CD14-positive monocyte (primary cell): ENCODE data around the gene SPATS2L. TPM values are rescaled to one million over a fixed set of nuclear protein-coding genes. Genes with fewer than 3 reads are reported as not detected.

Source experiments
- DNase-seq, 3 donors: peaks; one replicate each; pipeline ENCODE4 v3.0.0-alpha.2; 2011 to 2022
- H2AFZ ChIP-seq: 2 replicates; pipeline ENCODE4 v1.6.0; 2012; ENCODE audit warnings: mild to moderate bottlenecking, low read depth, low read length, inconsistent platforms; ENCODE audit not compliant: insufficient read depth, poor library complexity, severe bottlenecking
- H3K27ac ChIP-seq, 2 donors: 1 replicate in 1 of 2; 2 replicates in 1 of 2; pipeline ENCODE4 v1.5.1; 2012 to 2013; ENCODE audit warnings: low read length in 2 of 2, control low read depth in 1 of 2, inconsistent platforms in 1 of 2, low read depth in 1 of 2, mild to moderate bottlenecking in 1 of 2
- H3K27me3 ChIP-seq, 2 donors: one replicate each; pipeline versions ENCODE4 v1.6.0 to v1.6.1; 2011 to 2013; ENCODE audit warnings: low read length in 2 of 2; ENCODE audit not compliant: control insufficient read depth in 2 of 2, insufficient read depth in 2 of 2
- H3K36me3 ChIP-seq, 2 donors: replicated peaks in 1 of 2; 1 replicate in 1 of 2; 2 replicates in 1 of 2; pipeline versions ENCODE4 v1.5.1 to v1.6.1; 2012 to 2013; ENCODE audit warnings: low read length in 2 of 2, control low read depth in 1 of 2, inconsistent platforms in 1 of 2, mild to moderate bottlenecking in 1 of 2; ENCODE audit not compliant: insufficient read depth in 2 of 2, control insufficient read depth in 1 of 2
- H3K4me1 ChIP-seq, 2 donors: 1 replicate in 1 of 2; 2 replicates in 1 of 2; pipeline versions ENCODE4 v1.5.1 to v1.6.1; 2012 to 2013; ENCODE audit warnings: low read length in 2 of 2, control low read depth in 1 of 2, inconsistent platforms in 1 of 2, mild to moderate bottlenecking in 1 of 2, moderate library complexity in 1 of 2; ENCODE audit not compliant: insufficient read depth in 2 of 2, control insufficient read depth in 1 of 2
- H3K4me2 ChIP-seq: replicated peaks from 2 replicates; pipeline ENCODE3; 2012; ENCODE audit warnings: low read length, moderate library complexity, mild to moderate bottlenecking; ENCODE audit not compliant: poor library complexity, severe bottlenecking; ENCODE audit errors: extremely low read depth
- H3K4me3 ChIP-seq, 3 experiments: fragments of 200-600 bp in 1 of 3; sonication (generic) in 1 of 3; replicated peaks in 1 of 3; 1 replicate in 2 of 3; 2 replicates in 1 of 3; pipeline ENCODE4 v1.5.1; 2011 to 2013; ENCODE audit warnings: low read length in 3 of 3, mild to moderate bottlenecking in 3 of 3, control low read depth in 2 of 3, low read depth in 2 of 3, inconsistent platforms in 1 of 3, moderate library complexity in 1 of 3
- H3K79me2 ChIP-seq: 2 replicates; pipeline ENCODE4 v1.6.0; 2012; ENCODE audit warnings: mild to moderate bottlenecking, control low read depth, inconsistent platforms, low read length, moderate library complexity; ENCODE audit not compliant: insufficient read depth
- H3K9ac ChIP-seq: 2 replicates; pipeline ENCODE4 v1.6.0; 2017; ENCODE audit warnings: low read length, mild to moderate bottlenecking; ENCODE audit not compliant: insufficient read depth, poor library complexity, severe bottlenecking
- H3K9me3 ChIP-seq, 2 donors: replicated peaks in 1 of 2; 1 replicate in 1 of 2; 2 replicates in 1 of 2; pipeline versions ENCODE4 v1.5.1 to v1.6.1; 2012 to 2013; ENCODE audit warnings: low read length in 2 of 2, control low read depth in 1 of 2; ENCODE audit not compliant: control insufficient read depth in 1 of 2, insufficient read depth in 1 of 2
- H4K20me1 ChIP-seq: 2 replicates; pipeline ENCODE4 v1.6.0; 2012; ENCODE audit warnings: mild to moderate bottlenecking, low read length, control low read depth, moderate library complexity; ENCODE audit not compliant: insufficient read depth
- H3K27ac Mint-ChIP-seq, 7 donors: one replicate each; pipeline ENCODE4 v1.8.0; 2020; ENCODE audit warnings: mild to moderate bottlenecking in 7 of 7, mixed read lengths in 7 of 7, moderate library complexity in 6 of 7, inconsistent platforms in 2 of 7
- H3K27me3 Mint-ChIP-seq, 3 donors: one replicate each; pipeline ENCODE4 v1.8.0; 2021 to 2022; ENCODE audit warnings: low read depth in 3 of 3, mild to moderate bottlenecking in 3 of 3, mixed read lengths in 3 of 3, moderate library complexity in 3 of 3, inconsistent platforms in 1 of 3
- H3K36me3 Mint-ChIP-seq, 2 donors: one replicate each; pipeline ENCODE4 v1.8.0; 2020; ENCODE audit warnings: mixed read lengths in 2 of 2, inconsistent platforms in 1 of 2, mild to moderate bottlenecking in 1 of 2
- H3K4me1 Mint-ChIP-seq: one replicate; pipeline ENCODE4 v1.8.0; 2020; ENCODE audit warnings: mild to moderate bottlenecking, mixed read lengths
- H3K4me3 Mint-ChIP-seq, 2 donors: one replicate each; pipeline ENCODE4 v1.8.0; 2020; ENCODE audit warnings: mild to moderate bottlenecking in 2 of 2, mixed read lengths in 2 of 2, moderate library complexity in 1 of 2
- H3K9me3 Mint-ChIP-seq, 7 donors: one replicate each; pipeline ENCODE4 v1.8.0; 2020 to 2022; ENCODE audit warnings: mixed read lengths in 7 of 7, mild to moderate bottlenecking in 6 of 7, moderate library complexity in 6 of 7, inconsistent platforms in 2 of 7
- WGBS: methylation state at CpG from one replicate; pipeline ENCODE4 v1.1.5; 2013; ENCODE audit warnings: missing lambda C conversion rate; ENCODE audit not compliant: insufficient coverage; 5-methylcytosine and 5-hydroxymethylcytosine counted together
- intact Hi-C, 2 donors: fragments of 100-400 bp; cut with micrococcal nuclease; formaldehyde crosslinking; loops; one replicate each; pipeline versions ENCODE4 v1.15.0 to v1.15.1; 2023
- polyA plus RNA-seq, 3 donors: library from polyadenylated mRNA; depleted of rRNA in 1 of 3; unstranded in 2 of 3; stranded (reverse) in 1 of 3; fragments of 300-500 nt in 2 of 3; fragments of >200 nt in 1 of 3; fragmentation: Illumina TruSeq in 2 of 3; gene quantifications; 1 replicate in 2 of 3; 2 replicates in 1 of 3; pipeline ENCODE4 v1.2.3, GENCODE V29; 2012 to 2021
- TF ChIP-seq, protein P1 (sequence below): fragments of 200-600 bp; IDR thresholded peaks from one replicate; pipeline ENCODE4 v1.8.0; 2022; ENCODE audit warnings: antibody characterized with exemption, mild to moderate bottlenecking

SPATS2L gene
- polyA plus RNA-seq, 3 donors, result 2.7 to 5.2 (median 3.2) TPM

GRCh38 chr2:200350850-200351285, 44.4 kb downstream of the SPATS2L start:
- Histone ChIP-seq H4K20me1 (no peaks in the 10 kb centered on the region), H3K4me2 (no peak overlapping the region), H3K9ac (no peak overlapping the region), H3K36me3 (no peaks in the 10 kb centered on the region), H3K79me2 (no peaks in the 10 kb centered on the region), H3K9me3 (no peaks in the 10 kb centered on the region), H2AFZ (no peak overlapping the region), H3K4me3 (no peak overlapping the region), H3K4me1 (no peaks in the 10 kb centered on the region), H3K27ac (no peak overlapping the region), H3K27me3 (no peaks in the 10 kb centered on the region)
- no peak for DNase-seq
- intact Hi-C loops, result no loop called here
- no peak overlapping the region for H3K4me3 Mint-ChIP-seq
- 100% methylated on average over 1 of the region's 1 CpG for WGBS
- no peak overlapping the region for H3K27ac Mint-ChIP-seq
- H3K36me3 Mint-ChIP-seq, result peaks cover 0 to 7% of the 10 kb centered on the region in 2 donors
- H3K9me3 Mint-ChIP-seq, result no peaks in the 10 kb centered on the region
- no peaks in the 10 kb centered on the region for H3K4me1 Mint-ChIP-seq
- H3K27me3 Mint-ChIP-seq, result peaks cover 0 to 2% (median 0%) of the 10 kb centered on the region in 3 donors
- TF ChIP-seq, protein P1, sequence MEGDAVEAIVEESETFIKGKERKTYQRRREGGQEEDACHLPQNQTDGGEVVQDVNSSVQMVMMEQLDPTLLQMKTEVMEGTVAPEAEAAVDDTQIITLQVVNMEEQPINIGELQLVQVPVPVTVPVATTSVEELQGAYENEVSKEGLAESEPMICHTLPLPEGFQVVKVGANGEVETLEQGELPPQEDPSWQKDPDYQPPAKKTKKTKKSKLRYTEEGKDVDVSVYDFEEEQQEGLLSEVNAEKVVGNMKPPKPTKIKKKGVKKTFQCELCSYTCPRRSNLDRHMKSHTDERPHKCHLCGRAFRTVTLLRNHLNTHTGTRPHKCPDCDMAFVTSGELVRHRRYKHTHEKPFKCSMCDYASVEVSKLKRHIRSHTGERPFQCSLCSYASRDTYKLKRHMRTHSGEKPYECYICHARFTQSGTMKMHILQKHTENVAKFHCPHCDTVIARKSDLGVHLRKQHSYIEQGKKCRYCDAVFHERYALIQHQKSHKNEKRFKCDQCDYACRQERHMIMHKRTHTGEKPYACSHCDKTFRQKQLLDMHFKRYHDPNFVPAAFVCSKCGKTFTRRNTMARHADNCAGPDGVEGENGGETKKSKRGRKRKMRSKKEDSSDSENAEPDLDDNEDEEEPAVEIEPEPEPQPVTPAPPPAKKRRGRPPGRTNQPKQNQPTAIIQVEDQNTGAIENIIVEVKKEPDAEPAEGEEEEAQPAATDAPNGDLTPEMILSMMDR, result no peak

DNA sequence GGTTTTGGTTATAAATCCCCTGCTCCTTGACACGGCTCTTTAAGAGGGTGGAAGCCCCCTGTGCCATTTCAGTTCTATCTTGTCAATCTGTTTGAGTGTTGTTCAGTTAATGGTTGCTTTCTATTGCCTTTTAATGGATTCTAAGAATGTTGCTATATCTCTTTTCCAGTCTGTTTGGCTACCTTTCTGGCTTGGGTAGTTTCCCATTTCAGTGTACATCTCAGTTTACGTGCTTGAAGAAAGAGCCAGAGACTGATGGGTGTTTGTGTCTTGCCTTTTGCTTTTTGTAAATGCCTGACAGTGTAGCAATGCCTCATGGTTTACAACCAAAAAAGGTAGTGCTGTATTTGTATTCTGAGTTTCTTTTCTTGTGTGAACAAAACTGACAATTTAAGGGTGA, 45.3 kb downstream of the SPATS2L start:
- H3K9me3 Mint-ChIP-seq, result no peaks in the 10 kb centered on the region
- Histone ChIP-seq H3K27me3 (no peaks in the 10 kb centered on the region), H3K4me1 (no peaks in the 10 kb centered on the region), H3K27ac (no peak overlapping the region), H3K9ac (no peak overlapping the region), H3K36me3 (no peaks in the 10 kb centered on the region), H3K4me2 (no peak overlapping the region), H3K4me3 (no peak overlapping the region), H3K9me3 (no peaks in the 10 kb centered on the region), H3K79me2 (no peaks in the 10 kb centered on the region), H4K20me1 (no peaks in the 10 kb centered on the region), H2AFZ (no peak overlapping the region)
- H3K36me3 Mint-ChIP-seq, result peaks cover 0 to 7% of the 10 kb centered on the region in 2 donors
- H3K4me3 Mint-ChIP-seq, result no peak overlapping the region
- TF ChIP-seq, protein P1, result no peak
- no peaks in the 10 kb centered on the region for H3K4me1 Mint-ChIP-seq
- intact Hi-C loops, result no loop called here
- DNase-seq, result no peak
- H3K27ac Mint-ChIP-seq, result no peak overlapping the region
- WGBS, result 100% methylated on average over 1 of the region's 2 CpGs
- H3K27me3 Mint-ChIP-seq, result peaks cover 0 to 2% (median 0%) of the 10 kb centered on the region in 3 donors
